HG03575 (cell line): ENCODE results near the gene SCGB3A1.

Source experiments
- ATAC-seq: cut with Tn5 transposase; IDR thresholded peaks from one replicate; pipeline ENCODE4 v1.9.1; 2021; ENCODE audit not compliant: unreplicated experiment, insufficient number of reproducible peaks, low FRiP score; ENCODE audit errors: extremely low read depth

The SCGB3A1 gene

GRCh38 chr5:180545248-180545647 lies 46.1 kb downstream of the SCGB3A1 start:
- ATAC-seq, result no peak

GRCh38 chr5:180541710-180542109 lies 49.6 kb downstream of the SCGB3A1 start:
- no peak for ATAC-seq
